Thyroid gland (tissue), 4 donors: ENCODE data around the gene CDC42SE2. TPM values are rescaled to one million over a fixed set of nuclear protein-coding genes. Genes with fewer than 3 reads are reported as not detected.

Experiments used
- DNase-seq, 2 donors: peaks; one replicate each; pipeline ENCODE4 v3.0.0-alpha.2; 2019
- H3K27ac ChIP-seq, 3 donors: fragments of 200-600 bp; sonication (generic); 1 replicate in 2 of 3; 2 replicates in 1 of 3; pipeline ENCODE4 v1.5.1; 2016 to 2019; ENCODE audit warnings: mild to moderate bottlenecking in 1 of 3, moderate library complexity in 1 of 3
- H3K27me3 ChIP-seq: fragments of 200-600 bp; sonication (generic); one replicate; pipeline ENCODE4 v1.5.1; 2019
- H3K36me3 ChIP-seq, 2 donors: fragments of 200-600 bp; sonication (generic); one replicate each; pipeline ENCODE4 v1.5.1; 2016 to 2019
- H3K4me1 ChIP-seq, 2 donors: fragments of 200-600 bp; sonication (generic); one replicate each; pipeline ENCODE4 v1.5.1; 2017 to 2019
- H3K4me3 ChIP-seq, 3 donors: fragments of 200-600 bp; sonication (generic); replicated peaks in 1 of 3; 1 replicate in 2 of 3; 2 replicates in 1 of 3; pipeline ENCODE4 v1.5.1; 2016; ENCODE audit warnings: mild to moderate bottlenecking in 1 of 3
- H3K9me3 ChIP-seq: fragments of 200-600 bp; sonication (generic); one replicate; pipeline ENCODE4 v1.5.1; 2017
- CTCF ChIP-seq, 6 experiments: fragments of 200-600 bp in 3 of 6; fragments of 450-650 bp in 3 of 6; sonication (generic) in 3 of 6; IDR thresholded peaks; one replicate each; pipeline ENCODE4 v1.5.1; 2016 to 2019; ENCODE audit warnings: antibody characterized with exemption in 6 of 6, mild to moderate bottlenecking in 2 of 6, inconsistent platforms in 1 of 6, moderate library complexity in 1 of 6
- POLR2A ChIP-seq, 2 donors: fragments of 450-650 bp; IDR thresholded peaks; one replicate each; pipeline ENCODE4 v1.6.1; 2017; ENCODE audit warnings: antibody characterized with exemption in 2 of 2, mild to moderate bottlenecking in 2 of 2, moderate library complexity in 1 of 2
- WGBS, 2 donors: methylation state at CpG; one replicate each; pipeline ENCODE4 v1.1.5; 2017; 5-methylcytosine and 5-hydroxymethylcytosine counted together
- intact Hi-C: fragments of 100-400 bp; cut with DNase I; formaldehyde crosslinking; loops from one replicate; pipeline ENCODE4 v1.15.1; 2023
- total RNA-seq, 4 donors: library from RNA; depleted of rRNA; stranded (reverse); fragments of >200 nt; gene quantifications; one replicate each; pipeline ENCODE4 v1.2.3, GENCODE V29; 2016

The CDC42SE2 gene
- total RNA-seq, 4 donors from 2014 or later = 74.9 to 92.5 (median 83.8) TPM

- Histone ChIP-seq H3K27ac (no peak overlapping the region), H3K36me3 (no peaks in the 10 kb centered on the region), H3K9me3 (no peaks in the 10 kb centered on the region), H3K27me3 (no peaks in the 10 kb centered on the region), H3K4me1 (no peaks in the 10 kb centered on the region), H3K4me3 (no peak overlapping the region)
- no peak for DNase-seq
- WGBS, 2 donors = 89 to 100% methylated on average over 1 of the region's 1 CpG
- intact Hi-C loops = no loop called here
- TF ChIP-seq CTCF (IDR thresholded peaks at IDR 0.05) = no peak
- no peak for TF ChIP-seq POLR2A (IDR thresholded peaks at IDR 0.05)
These were observed 24.2 kb upstream of the CDC42SE2 start for GRCh38 chr5:131239686-131240085.

- H3K4me1 ChIP-seq = no peaks in the 10 kb centered on the region
- H3K27ac ChIP-seq = no peak overlapping the region
- no peaks in the 10 kb centered on the region for H3K9me3 ChIP-seq
- TF ChIP-seq POLR2A (IDR thresholded peaks at IDR 0.05) (no peak), CTCF (IDR thresholded peaks at IDR 0.05) (no peak)
- DNase-seq = no peak
- H3K4me3 ChIP-seq = no peak overlapping the region
- intact Hi-C loops = no loop called here
- no peaks in the 10 kb centered on the region for H3K36me3 ChIP-seq
- H3K27me3 ChIP-seq = no peaks in the 10 kb centered on the region
These were observed 21.1 kb upstream of the CDC42SE2 start for GRCh38 chr5:131242728-131243255.

- intact Hi-C loops = no loop called here
- no peak for TF ChIP-seq POLR2A (IDR thresholded peaks at IDR 0.05)
- no peak for TF ChIP-seq CTCF (IDR thresholded peaks at IDR 0.05)
- no peaks in the 10 kb centered on the region for H3K27me3 ChIP-seq
- H3K9me3 ChIP-seq = no peaks in the 10 kb centered on the region
- no peaks in the 10 kb centered on the region for H3K4me1 ChIP-seq
- no peak for DNase-seq
- H3K4me3 ChIP-seq = no peak overlapping the region
- H3K27ac ChIP-seq = no peak overlapping the region
- H3K36me3 ChIP-seq = no peaks in the 10 kb centered on the region
These were observed 18.5 kb upstream of the CDC42SE2 start for GRCh38 chr5:131245312-131245711.

- Histone ChIP-seq H3K27me3 (no peaks in the 10 kb centered on the region), H3K9me3 (no peaks in the 10 kb centered on the region), H3K4me3 (no peak overlapping the region), H3K27ac (no peak overlapping the region), H3K4me1 (no peaks in the 10 kb centered on the region), H3K36me3 (no peaks in the 10 kb centered on the region)
- intact Hi-C loops = no loop called here
- 98 to 100% methylated on average over 2 of the region's 2 CpGs for WGBS, 2 donors
- TF ChIP-seq CTCF (IDR thresholded peaks at IDR 0.05) = no peak
- DNase-seq = no peak
These were observed 17.9 kb upstream of the CDC42SE2 start for GRCh38 chr5:131245948-131246347.

- Histone ChIP-seq H3K27ac (no peak overlapping the region), H3K4me1 (no peaks in the 10 kb centered on the region), H3K27me3 (no peaks in the 10 kb centered on the region), H3K36me3 (no peaks in the 10 kb centered on the region), H3K4me3 (no peak overlapping the region), H3K9me3 (no peaks in the 10 kb centered on the region)
- TF ChIP-seq CTCF (IDR thresholded peaks at IDR 0.05) (no peak), POLR2A (IDR thresholded peaks at IDR 0.05) (no peak)
- WGBS, 2 donors = 95 to 97% methylated on average over 4 of the region's 4 CpGs
- intact Hi-C loops = no loop called here
- no peak for DNase-seq
These were observed 17.3 kb upstream of the CDC42SE2 start for GRCh38 chr5:131246504-131246903.
